Measurements from ENCODE around the gene AATK.
A peak's percentile ranks its signal among the peaks of the same experiment; 100 is the strongest.
"Not testable (repeated sequence)": the region's sequence is repeated elsewhere in the genome, so short reads cannot be mapped to it uniquely, and the experiment has no call there.

The AATK gene

GRCh38 chr17:81159611-81160265, 6.3 kb downstream of the AATK start:
- DNase-seq = no peak

- no peak for DNase-seq
Measured at GRCh38 chr17:81158688-81159590, 7.1 kb downstream of the AATK start.

GRCh38 chr17:81157848-81158687, 8.0 kb downstream of the AATK start:
- DNase-seq = no peak

- DNase-seq = no peak
Measured at GRCh38 chr17:81156866-81157805, 8.9 kb downstream of the AATK start.

- DNase-seq = no peak
Measured at GRCh38 chr17:81154961-81155360, 11.1 kb downstream of the AATK start.

GRCh38 chr17:81154016-81154415, 12.0 kb downstream of the AATK start:
- DNase-seq = not testable (repeated sequence)

GRCh38 chr17:81153340-81153803, 12.6 kb downstream of the AATK start:
- peak; percentile 59 for DNase-seq

GRCh38 chr17:81152288-81152828, 13.7 kb downstream of the AATK start:
- DNase-seq = no peak

- DNase-seq = no peak
Measured at GRCh38 chr17:81151278-81151677, 14.7 kb downstream of the AATK start.

GRCh38 chr17:81150377-81151077, 15.5 kb downstream of the AATK start:
- DNase-seq = no peak

GRCh38 chr17:81148986-81149533, 17.0 kb downstream of the AATK start:
- no peak for DNase-seq

GRCh38 chr17:81148571-81148970, 17.4 kb downstream of the AATK start:
- no peak for DNase-seq

- no peak for DNase-seq
Measured at GRCh38 chr17:81147701-81148100, 18.3 kb downstream of the AATK start.

GRCh38 chr17:81146208-81146607, 19.8 kb downstream of the AATK start:
- DNase-seq = not testable (repeated sequence)

- no peak for DNase-seq
Measured at GRCh38 chr17:81144423-81144781, 21.6 kb downstream of the AATK start.

GRCh38 chr17:81143717-81144422, 22.2 kb downstream of the AATK start:
- no peak for DNase-seq

GRCh38 chr17:81143200-81143527, 22.9 kb downstream of the AATK start:
- no peak for DNase-seq

GRCh38 chr17:81142301-81143199, 23.5 kb downstream of the AATK start:
- DNase-seq = peak; percentile 40

GRCh38 chr17:81140695-81141094, 25.3 kb downstream of the AATK start:
- no peak for DNase-seq
